HG03575 (cell line): ENCODE results near the gene PEX26.
"Not testable (repeated sequence)": the region's sequence is repeated elsewhere in the genome, so short reads cannot be mapped to it uniquely, and the experiment has no call there.

Experiments used
- ATAC-seq: cut with Tn5 transposase; IDR thresholded peaks from one replicate; pipeline ENCODE4 v1.9.1; 2021; ENCODE audit not compliant: unreplicated experiment, insufficient number of reproducible peaks, low FRiP score; ENCODE audit errors: extremely low read depth

PEX26 gene

DNA sequence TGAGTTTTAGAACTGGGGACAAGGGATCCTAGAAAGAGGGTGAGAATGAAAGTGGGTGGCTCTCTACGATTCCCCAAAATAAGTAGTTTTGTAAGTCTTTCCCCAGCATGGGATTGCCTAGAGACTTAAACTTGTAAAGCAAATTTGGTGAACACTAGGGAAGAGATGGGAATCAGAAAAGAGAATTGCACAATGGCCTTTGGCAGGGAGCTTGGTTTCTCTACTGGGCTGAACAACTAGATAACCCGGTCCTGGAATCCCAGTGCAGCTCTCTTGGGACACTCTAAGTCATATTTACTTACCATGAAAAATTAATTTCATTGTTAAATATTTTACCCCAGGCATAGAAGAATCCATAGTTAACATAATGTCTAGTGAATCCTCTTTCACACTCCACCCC, 55.7 kb downstream of the PEX26 start:
- ATAC-seq, result no peak

DNA sequence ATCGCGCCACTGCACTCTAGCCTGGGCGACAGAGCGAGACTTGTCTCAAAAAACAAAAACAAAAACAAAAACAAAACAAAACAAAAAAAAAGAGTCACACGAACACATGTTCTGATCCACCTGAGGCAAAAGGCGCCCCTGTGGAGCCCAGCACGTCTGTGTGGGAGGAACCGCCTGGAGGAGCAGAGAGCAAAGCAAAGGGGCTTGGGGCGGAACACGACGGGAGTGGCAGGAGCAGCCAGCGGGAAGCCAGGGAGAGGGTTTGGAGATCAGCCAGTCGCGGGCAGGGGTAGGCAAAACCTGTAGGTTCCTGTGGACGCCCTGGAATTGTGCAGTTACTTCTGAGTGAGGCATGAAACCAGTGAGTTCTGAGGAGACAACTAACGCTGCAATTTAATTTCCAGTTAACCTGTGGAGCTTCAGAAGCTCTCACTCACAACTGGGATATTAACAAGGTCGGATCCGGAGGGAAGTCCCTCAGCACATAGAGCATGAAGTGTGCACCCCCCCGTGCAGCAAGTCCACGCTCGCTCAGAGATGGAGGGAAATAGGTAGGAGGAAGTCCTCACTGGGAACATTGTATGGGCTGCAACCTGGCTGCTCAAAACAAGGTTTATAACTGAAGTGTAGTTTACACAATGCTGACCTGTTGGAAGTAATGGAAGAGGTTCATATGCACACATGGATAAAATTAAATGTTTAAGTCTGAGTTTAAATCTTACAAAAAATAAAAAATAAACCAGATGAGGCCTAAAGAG, 59.0 kb downstream of the PEX26 start:
- no peak for ATAC-seq

DNA sequence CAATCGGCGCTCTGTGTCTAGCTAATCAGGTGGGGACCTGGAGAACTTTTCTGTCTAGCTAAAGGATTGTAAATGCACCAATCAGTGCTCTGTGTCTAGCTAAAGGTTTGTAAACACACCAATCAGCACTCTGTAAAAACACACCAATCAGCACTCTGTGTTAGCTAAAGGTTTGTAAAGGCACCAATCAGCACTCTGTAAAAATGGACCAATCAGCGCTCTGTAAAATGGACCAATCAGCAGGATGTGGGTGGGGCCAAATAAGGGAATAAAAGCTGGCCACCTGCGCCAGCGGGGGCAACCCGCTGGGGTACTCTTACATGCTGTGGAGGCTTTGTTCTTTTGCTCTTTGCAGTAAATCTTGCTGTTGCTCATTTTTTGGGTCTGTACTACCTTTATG, 63.2 kb downstream of the PEX26 start:
- ATAC-seq, result not testable (repeated sequence)

DNA sequence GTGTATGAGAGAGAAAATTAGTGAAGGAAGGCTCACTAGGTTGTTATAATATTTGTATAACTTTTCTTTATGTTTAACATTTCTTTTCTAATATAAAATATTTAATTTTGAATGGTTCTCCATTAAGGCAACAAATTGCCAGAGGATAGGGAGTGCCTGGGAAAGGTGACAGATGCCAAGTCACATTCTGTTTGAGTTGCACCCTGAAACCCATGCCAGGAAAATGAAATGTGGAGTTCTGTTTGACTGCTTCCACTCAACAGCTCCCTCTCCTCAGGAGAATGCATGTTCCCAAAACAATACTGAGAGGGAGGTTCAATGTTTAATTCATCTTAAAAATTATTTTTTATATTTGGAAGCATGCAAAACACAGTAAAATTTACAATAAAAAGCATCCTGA, 66.3 kb downstream of the PEX26 start:
- no peak for ATAC-seq

DNA sequence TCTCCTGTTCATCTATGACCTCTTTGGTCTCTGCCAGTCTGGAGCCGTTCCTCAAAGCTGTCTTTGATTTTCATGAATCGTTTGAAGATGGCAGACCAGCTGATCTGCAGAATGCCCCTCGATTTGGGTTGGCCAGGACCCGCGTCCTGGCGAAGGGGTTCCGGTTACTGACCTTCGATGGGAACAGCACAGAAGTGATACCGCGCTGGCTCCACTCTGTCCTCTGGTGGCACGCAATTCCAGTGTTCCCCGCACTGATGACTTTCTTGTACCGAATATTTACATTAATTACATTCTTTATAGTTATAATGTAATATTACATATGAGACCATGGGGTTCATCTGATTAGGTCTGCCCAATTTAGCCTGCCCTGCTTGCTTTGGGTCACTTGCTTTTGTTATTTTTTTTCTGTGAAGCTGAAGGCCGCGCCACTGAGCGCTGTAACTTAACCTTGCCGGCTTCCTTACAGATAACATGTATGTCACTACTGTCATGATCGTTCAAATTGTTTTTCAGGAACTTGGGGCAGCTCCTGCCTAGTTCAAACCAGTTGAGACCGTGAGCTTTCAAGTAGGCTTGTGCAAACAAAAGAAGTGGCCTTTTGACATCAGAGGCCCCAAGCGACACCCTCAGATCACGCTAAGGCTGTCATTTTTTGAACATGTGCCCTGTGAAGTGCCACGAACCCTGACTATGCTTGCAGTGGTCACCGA, 68.0 kb downstream of the PEX26 start:
- ATAC-seq, result no peak

DNA sequence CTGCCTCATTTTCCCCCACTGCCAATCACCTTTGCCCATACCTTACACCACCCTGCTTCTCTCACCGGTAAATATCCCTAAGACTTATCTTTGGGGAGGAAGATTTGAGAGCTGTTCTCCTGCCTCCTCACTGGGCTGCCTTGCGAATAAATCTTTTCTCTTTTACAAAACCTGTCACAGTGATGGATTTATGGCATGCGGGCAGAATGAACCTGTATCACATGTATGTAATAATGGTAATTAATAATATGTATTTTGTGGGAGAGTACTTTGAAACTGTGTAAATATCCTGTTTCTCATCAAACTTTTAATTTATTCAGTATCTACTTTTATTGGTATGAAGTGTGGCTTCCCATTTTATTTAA, 68.6 kb downstream of the PEX26 start:
- no peak for ATAC-seq

DNA sequence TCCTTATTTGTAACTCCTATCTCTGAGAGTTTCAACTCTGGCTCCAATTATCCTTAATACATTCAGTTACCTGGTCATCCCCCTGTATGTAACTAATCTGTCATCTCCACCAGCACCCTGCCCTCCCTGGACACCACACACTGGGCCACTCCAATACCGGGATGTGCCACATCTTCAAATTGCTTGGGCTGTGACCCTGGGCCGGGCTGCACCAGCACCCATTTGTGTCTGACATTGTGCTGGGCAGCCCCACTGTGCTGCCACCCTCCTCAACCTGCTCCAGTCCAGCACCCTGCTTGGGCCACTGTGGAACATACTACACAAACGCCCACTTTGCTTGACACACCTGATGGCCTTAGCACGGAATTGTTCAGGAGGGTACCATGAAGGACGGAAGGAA, 70.0 kb downstream of the PEX26 start:
- no peak for ATAC-seq

DNA sequence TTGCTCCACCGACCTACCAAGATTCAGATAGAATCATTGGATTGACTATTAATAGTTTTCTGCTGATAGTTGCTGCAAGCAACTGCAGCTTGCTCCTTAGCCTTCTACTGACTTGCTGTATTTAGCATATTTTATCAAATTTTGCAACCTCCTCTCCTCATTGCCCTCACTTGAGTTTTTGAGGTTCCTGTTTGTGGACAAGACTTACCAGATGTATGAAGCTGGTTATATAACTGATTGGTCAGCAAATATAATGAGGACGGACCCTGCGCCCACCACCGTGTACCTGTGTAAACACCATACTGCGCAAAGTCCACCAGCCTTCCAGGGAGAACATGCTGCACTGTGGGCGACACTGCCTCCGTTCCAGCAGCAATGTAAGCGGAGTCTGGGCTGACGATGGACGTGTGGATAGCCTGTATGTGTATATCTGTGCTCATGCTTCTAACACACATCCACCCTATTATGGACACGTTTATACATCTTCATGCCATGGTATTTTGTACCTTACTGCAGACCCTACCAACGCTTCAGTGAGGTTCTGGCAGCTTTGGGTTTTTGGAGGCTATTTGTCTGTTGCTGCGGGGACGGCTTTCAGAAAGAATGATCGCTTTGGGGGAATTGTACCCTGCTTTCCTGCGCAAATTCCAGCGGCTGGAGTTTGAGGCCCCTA, 70.6 kb downstream of the PEX26 start:
- no peak for ATAC-seq

DNA sequence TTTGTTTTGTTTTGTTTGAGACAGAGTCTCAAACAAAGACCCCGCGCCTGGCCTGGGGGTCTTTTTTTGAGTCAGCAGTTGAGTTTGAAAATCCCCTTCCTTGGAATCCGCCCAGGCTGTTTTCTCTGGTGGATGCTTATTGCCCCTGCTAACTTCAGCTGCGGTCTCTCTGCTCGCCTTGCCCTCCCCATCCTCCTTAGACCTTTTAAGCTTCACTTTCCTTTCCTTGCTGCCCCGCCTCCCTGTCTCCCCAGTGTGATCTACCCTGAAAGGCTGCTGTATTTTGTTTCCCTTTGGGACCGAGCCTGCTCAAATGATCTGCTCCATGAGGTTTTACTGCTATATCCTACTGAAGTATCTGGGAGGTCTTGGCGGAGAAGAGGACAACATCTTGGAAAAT, 74.7 kb downstream of the PEX26 start:
- ATAC-seq, result no peak

DNA sequence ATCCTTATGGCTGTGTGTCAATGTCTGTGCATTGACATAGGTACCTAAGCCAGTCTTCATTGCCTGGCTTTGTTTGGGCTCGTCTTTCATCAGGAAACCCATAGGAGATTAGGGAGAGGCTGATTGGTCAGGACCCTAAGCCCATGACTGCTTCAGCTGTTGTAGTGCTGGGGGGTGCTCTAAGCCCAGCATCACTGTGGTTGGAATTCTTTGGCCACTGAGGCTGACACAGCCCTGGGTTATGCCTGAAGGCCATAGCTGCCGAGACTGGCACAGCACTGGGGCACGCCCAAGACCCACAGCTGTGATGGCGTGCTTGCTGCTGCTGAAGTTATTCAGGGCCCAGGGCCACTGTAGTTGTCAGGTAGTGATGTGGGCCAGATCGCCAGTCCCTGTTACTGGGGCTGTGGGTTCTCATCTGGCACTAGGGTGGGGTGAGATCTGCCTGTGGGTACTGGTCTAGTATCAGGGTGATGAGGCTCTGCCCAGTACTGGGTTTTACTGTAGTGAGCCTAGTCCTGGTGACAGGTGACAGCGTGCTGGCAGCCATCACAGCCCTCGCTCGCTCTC, 77.1 kb downstream of the PEX26 start:
- ATAC-seq, result no peak
